Measurements from ENCODE around the gene IP6K1.

- no peak for TF ChIP-seq CTCF (IDR thresholded peaks at IDR 0.05)
- no peak for TF ChIP-seq POLR2A (IDR thresholded peaks at IDR 0.05)
Measured at GRCh38 chr3:49794926-49795905, 8.9 kb upstream of the IP6K1 start.
